ENCODE data around the gene AGAP1. TPM values are rescaled to one million over a fixed set of nuclear protein-coding genes. Genes with fewer than 3 reads are reported as not detected.

Gene AGAP1
- total RNA-seq, 2 donors from 2014 or later = 19.1 to 20.8 TPM

DNA sequence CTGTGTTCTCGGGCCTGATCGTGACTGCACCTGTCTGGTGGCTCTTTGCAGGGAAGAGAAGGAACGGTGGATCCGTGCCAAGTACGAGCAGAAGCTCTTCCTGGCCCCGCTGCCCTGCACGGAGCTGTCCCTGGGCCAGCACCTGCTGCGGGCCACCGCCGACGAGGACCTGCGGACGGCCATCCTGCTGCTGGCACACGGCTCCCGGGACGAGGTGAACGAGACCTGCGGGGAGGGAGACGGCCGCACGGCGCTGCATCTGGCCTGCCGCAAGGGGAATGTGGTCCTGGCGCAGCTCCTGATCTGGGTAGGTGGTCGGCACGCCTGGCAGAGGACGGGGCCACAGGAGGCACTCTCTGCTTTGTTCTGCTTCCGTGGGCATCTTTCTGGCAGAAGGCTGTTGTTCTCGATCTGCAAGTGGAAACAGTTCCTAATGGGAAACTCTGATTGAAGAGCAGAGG, 626.3 kb downstream of the AGAP1 start:
- H3K4me3 ChIP-seq = no peak overlapping the region
- H3K4me1 ChIP-seq (ENCODE audit: control insufficient read depth in 1 of 2, low read depth in 2 of 2) = no peaks in the 10 kb centered on the region
- H3K27me3 ChIP-seq (replicated peaks; ENCODE audit: insufficient read depth) = no peaks in the 10 kb centered on the region
- no peaks in the 10 kb centered on the region for H3K9me3 ChIP-seq
- DNase-seq (ENCODE audit: low spot score) (no peak), ATAC-seq (ENCODE audit: insufficient number of reproducible peaks, low FRiP score, low read depth) (no peak)
- H3K27ac ChIP-seq = no peak overlapping the region
- TF ChIP-seq, protein P1, sequence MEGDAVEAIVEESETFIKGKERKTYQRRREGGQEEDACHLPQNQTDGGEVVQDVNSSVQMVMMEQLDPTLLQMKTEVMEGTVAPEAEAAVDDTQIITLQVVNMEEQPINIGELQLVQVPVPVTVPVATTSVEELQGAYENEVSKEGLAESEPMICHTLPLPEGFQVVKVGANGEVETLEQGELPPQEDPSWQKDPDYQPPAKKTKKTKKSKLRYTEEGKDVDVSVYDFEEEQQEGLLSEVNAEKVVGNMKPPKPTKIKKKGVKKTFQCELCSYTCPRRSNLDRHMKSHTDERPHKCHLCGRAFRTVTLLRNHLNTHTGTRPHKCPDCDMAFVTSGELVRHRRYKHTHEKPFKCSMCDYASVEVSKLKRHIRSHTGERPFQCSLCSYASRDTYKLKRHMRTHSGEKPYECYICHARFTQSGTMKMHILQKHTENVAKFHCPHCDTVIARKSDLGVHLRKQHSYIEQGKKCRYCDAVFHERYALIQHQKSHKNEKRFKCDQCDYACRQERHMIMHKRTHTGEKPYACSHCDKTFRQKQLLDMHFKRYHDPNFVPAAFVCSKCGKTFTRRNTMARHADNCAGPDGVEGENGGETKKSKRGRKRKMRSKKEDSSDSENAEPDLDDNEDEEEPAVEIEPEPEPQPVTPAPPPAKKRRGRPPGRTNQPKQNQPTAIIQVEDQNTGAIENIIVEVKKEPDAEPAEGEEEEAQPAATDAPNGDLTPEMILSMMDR (IDR thresholded peaks at IDR 0.05) = no peak
- no peaks in the 10 kb centered on the region for H3K36me3 ChIP-seq

DNA sequence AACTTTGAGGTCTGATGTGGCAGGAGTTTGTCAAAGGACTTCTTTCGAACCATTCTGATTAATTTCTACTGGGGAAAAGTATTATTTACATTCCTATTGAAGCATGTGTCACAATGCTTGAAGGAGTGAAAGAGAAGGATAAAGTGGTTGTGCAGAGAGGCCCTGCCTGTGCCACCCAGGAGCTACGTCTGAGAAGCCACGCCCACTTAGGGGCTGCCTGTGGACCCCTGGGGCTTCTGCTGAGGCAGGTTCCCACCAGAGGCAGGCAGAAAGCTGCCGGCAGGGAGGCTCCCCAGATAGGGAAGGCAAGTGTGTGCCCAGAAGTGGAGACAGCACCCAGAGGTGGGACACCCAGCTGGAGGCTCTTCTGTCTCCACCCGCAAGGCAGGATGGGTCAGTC, 627.0 kb downstream of the AGAP1 start:
- DNase-seq (ENCODE audit: low spot score) (no peak), ATAC-seq (ENCODE audit: insufficient number of reproducible peaks, low FRiP score, low read depth) (no peak)
- Histone ChIP-seq H3K27me3 (replicated peaks; ENCODE audit: insufficient read depth) (no peaks in the 10 kb centered on the region), H3K27ac (no peak overlapping the region), H3K4me3 (no peak overlapping the region), H3K36me3 (no peaks in the 10 kb centered on the region), H3K9me3 (no peaks in the 10 kb centered on the region), H3K4me1 (ENCODE audit: control insufficient read depth in 1 of 2, low read depth in 2 of 2) (no peaks in the 10 kb centered on the region)
- TF ChIP-seq, protein P1 (IDR thresholded peaks at IDR 0.05) = no peak

DNA sequence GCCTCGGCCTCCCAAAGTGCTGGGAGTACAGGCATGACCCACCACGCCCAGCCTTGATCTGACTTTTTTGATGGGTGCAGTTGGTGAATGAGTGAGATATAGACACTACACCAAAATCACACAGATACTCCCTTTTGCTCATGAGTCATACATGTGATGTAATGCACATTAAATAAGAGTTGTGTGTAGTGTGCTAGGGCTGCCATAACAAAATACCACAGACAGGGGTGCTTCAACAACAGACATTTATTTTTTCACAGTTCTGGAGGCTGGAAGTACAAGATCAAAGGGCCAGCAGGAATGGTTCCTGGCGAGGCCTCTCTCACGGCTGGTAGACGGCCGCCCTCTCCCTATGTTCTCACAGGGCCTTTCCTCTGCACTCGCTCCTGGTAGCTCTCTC, 627.7 kb downstream of the AGAP1 start:
- TF ChIP-seq, protein P1 (IDR thresholded peaks at IDR 0.05) = no peak
- no peak for ATAC-seq (ENCODE audit: insufficient number of reproducible peaks, low FRiP score, low read depth)

DNA sequence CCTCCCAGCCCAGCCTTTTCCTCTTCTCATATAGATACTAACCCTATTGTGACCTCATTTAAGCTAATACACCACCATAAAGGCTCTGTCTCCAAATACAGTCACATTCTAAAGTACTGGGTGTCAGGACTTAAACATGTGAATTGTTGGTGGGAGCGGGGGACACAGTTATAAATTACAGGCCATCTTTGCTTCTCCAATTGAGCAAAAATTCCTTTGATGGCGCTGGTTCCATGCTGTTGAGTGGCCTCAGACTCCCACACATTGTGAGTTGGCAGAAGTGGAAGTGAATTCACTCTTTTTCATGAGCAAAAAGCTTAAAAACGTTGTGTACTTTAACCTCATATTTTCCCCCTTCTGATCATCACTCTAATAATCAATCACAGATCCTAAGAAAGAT, 628.4 kb downstream of the AGAP1 start:
- Histone ChIP-seq H3K4me3 (no peak overlapping the region), H3K36me3 (no peaks in the 10 kb centered on the region), H3K4me1 (ENCODE audit: control insufficient read depth in 1 of 2, low read depth in 2 of 2) (no peaks in the 10 kb centered on the region), H3K9me3 (no peaks in the 10 kb centered on the region), H3K27me3 (replicated peaks; ENCODE audit: insufficient read depth) (no peaks in the 10 kb centered on the region), H3K27ac (no peak overlapping the region)
- no peak for DNase-seq (ENCODE audit: low spot score)
- no peak for ATAC-seq (ENCODE audit: insufficient number of reproducible peaks, low FRiP score, low read depth)
- TF ChIP-seq, protein P1 (IDR thresholded peaks at IDR 0.05) = no peak

More for the DNA sequence above, 627.7 kb downstream of the AGAP1 start:
- H3K4me1 ChIP-seq (ENCODE audit: control insufficient read depth in 1 of 2, low read depth in 2 of 2) = no peaks in the 10 kb centered on the region
- H3K9me3 ChIP-seq = no peaks in the 10 kb centered on the region
- H3K4me3 ChIP-seq = no peak overlapping the region
- DNase-seq (ENCODE audit: low spot score) = no peak
- no peak overlapping the region for H3K27ac ChIP-seq
- no peaks in the 10 kb centered on the region for H3K27me3 ChIP-seq (replicated peaks; ENCODE audit: insufficient read depth)
- no peaks in the 10 kb centered on the region for H3K36me3 ChIP-seq

DNA sequence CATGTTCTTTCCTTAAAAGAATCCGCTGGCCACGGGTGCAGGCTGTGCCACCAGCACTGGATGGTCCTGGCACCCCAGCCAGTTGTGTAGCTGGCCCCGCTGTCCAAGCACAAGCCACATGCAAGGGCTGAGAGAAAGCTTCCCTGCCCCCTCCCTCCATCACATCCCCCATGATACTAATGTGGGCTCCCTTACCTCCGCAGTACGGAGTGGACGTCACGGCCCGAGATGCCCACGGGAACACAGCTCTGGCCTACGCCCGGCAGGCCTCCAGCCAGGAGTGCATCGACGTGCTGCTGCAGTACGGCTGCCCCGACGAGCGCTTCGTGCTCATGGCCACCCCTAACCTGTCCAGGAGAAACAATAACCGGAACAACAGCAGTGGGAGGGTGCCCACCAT, 629.9 kb downstream of the AGAP1 start:
- no peaks in the 10 kb centered on the region for H3K27me3 ChIP-seq (replicated peaks; ENCODE audit: insufficient read depth)
- DNase-seq (ENCODE audit: low spot score) (no peak), ATAC-seq (ENCODE audit: insufficient number of reproducible peaks, low FRiP score, low read depth) (no peak)
- H3K36me3 ChIP-seq = no peaks in the 10 kb centered on the region
- no peaks in the 10 kb centered on the region for H3K9me3 ChIP-seq
- no peaks in the 10 kb centered on the region for H3K4me1 ChIP-seq (ENCODE audit: control insufficient read depth in 1 of 2, low read depth in 2 of 2)
- TF ChIP-seq, protein P1 (IDR thresholded peaks at IDR 0.05) = no peak
- no peak overlapping the region for H3K4me3 ChIP-seq
- H3K27ac ChIP-seq = no peak overlapping the region

All from thoracic aorta (tissue), 2 donors.